Mammary epithelial cell (primary cell): Measurements from ENCODE around the gene PKD1L1.

ENCODE experiments used
- CTCF ChIP-seq, 2 donors: IDR thresholded peaks in 1 of 2; conservative IDR thresholded peaks in 1 of 2; 2 replicates each; pipeline ENCODE4 v1.5.1; 2011 to 2012; ENCODE audit warnings: inconsistent platforms in 2 of 2, low read length in 2 of 2, mild to moderate bottlenecking in 2 of 2, control low read depth in 1 of 2, low read depth in 1 of 2; ENCODE audit not compliant: insufficient read depth in 1 of 2; ENCODE audit errors: extremely low read depth in 1 of 2
- EZH2 ChIP-seq: IDR thresholded peaks from 2 replicates; pipeline ENCODE4 v1.6.1; 2012; ENCODE audit warnings: low read length, inconsistent platforms, borderline replicate concordance

GRCh38 chr7:47991270-47991669, 43.0 kb upstream of the PKD1L1 start:
- TF ChIP-seq CTCF (conservative IDR thresholded peaks at IDR 0.05 in 1 of 2, IDR thresholded peaks at IDR 0.05 in 1 of 2; ENCODE audit: extremely low read depth in 1 of 2, insufficient read depth in 1 of 2, low read depth in 1 of 2, low read length in 2 of 2) (no peak), EZH2 (no peak)
